HepG2 (cell line): ENCODE data around the gene ZFYVE28. TPM values are rescaled to one million over a fixed set of nuclear protein-coding genes. Genes with fewer than 3 reads are reported as not detected.

ENCODE experiments used
- ATAC-seq: fragments of 200-7000 bp; cut with Tn5 transposase; 3 replicates; pipeline ENCODE4 v1.9.1; 2020; ENCODE audit warnings: mild to moderate bottlenecking, moderate library complexity
- BruUV-seq: library from RNA; stranded (reverse); fragments of 400-500 nt; replicated peaks from 2 replicates; lab custom pipeline; 2021; lab: Mats Ljungman, UMichigan
- CTCF ChIA-PET: fragments of 300-600 bp; formaldehyde crosslinking; extraction: SDS; loops from one replicate; lab custom pipeline; 2021; ENCODE audit warnings: low total read pairs, inconsistent platforms, low intra/inter-chr PET ratio; lab: Yijun Ruan, JAX
- POLR2A ChIA-PET: fragments of 350-600 bp; sonication (Branson Sonifier 250); formaldehyde crosslinking; loops from one replicate; lab custom pipeline; 2020; ENCODE audit warnings: antibody characterized with exemption, inconsistent platforms; lab: Yijun Ruan, JAX
- DNase-seq: peaks from one replicate; pipeline ENCODE4 v3.0.0-alpha.2; 2015; ENCODE audit warnings: low spot score
- FAIRE-seq: peaks from 3 replicates; lab custom pipeline; 2011; peaks lifted over from hg19 to GRCh38; lab: Jason Lieb, UNC
- H2AFZ ChIP-seq: one replicate; pipeline ENCODE4 v1.6.1; 2011; ENCODE audit warnings: low read length, inconsistent platforms
- H3K27ac ChIP-seq: fragments of 300-600 bp; 3 replicates; pipeline ENCODE4 v1.8.0; 2011; ENCODE audit warnings: mixed run types, mild to moderate bottlenecking, mixed read lengths, low read length, inconsistent platforms; ENCODE audit not compliant: insufficient read depth; ENCODE audit errors: extremely low read length
- H3K27me3 ChIP-seq, 2 experiments: fragments of 200-600 bp in 1 of 2; 2 replicates in 1 of 2; 3 replicates in 1 of 2; pipeline versions ENCODE4 v1.6.0 to v1.8.0; 2011; ENCODE audit warnings: low read length in 2 of 2, mild to moderate bottlenecking in 2 of 2, moderate library complexity in 2 of 2, inconsistent platforms in 1 of 2; ENCODE audit not compliant: insufficient read depth in 2 of 2, control insufficient read depth in 1 of 2
- H3K36me3 ChIP-seq, 2 experiments: fragments of 200-600 bp in 1 of 2; replicated peaks in 1 of 2; 2 replicates in 1 of 2; 3 replicates in 1 of 2; pipeline versions ENCODE4 v1.5.1 to v1.8.0; 2011; ENCODE audit warnings: low read length in 2 of 2, inconsistent platforms in 1 of 2; ENCODE audit not compliant: insufficient read depth in 2 of 2, control insufficient read depth in 1 of 2
- H3K4me1 ChIP-seq: 2 replicates; pipeline ENCODE4 v1.5.1; 2012; ENCODE audit warnings: low read length, inconsistent platforms; ENCODE audit not compliant: insufficient read depth
- H3K4me2 ChIP-seq: 2 replicates; pipeline ENCODE4 v1.6.0; 2011; ENCODE audit warnings: low read depth, low read length, inconsistent platforms
- H3K4me3 ChIP-seq, 3 experiments: fragments of 200-600 bp in 1 of 3; sonication (generic), shearing (Covaris generic) in 1 of 3; replicated peaks in 1 of 3; 2 replicates each; pipeline ENCODE4 v1.5.1; 2011 to 2016; ENCODE audit warnings: low read length in 3 of 3, inconsistent platforms in 2 of 3, low read depth in 2 of 3, mild to moderate bottlenecking in 2 of 3, control low read depth in 1 of 3, mixed read lengths in 1 of 3; ENCODE audit not compliant: insufficient read depth in 1 of 3
- H3K79me2 ChIP-seq: one replicate; pipeline ENCODE4 v1.6.1; 2011; ENCODE audit warnings: low read length, inconsistent platforms; ENCODE audit not compliant: insufficient read depth
- H3K9ac ChIP-seq: 2 replicates; pipeline ENCODE4 v1.6.0; 2011; ENCODE audit warnings: mild to moderate bottlenecking, low read depth, low read length, inconsistent platforms; ENCODE audit not compliant: insufficient read depth
- H3K9me3 ChIP-seq: 2 replicates; pipeline ENCODE4 v1.5.1; 2012; ENCODE audit warnings: mild to moderate bottlenecking, low read length
- H4K20me1 ChIP-seq: 2 replicates; pipeline ENCODE4 v1.6.0; 2011; ENCODE audit warnings: inconsistent platforms, mild to moderate bottlenecking, low read length, moderate library complexity; ENCODE audit not compliant: insufficient read depth
- NFKB2 ChIP-seq: sonication (generic); formaldehyde crosslinking; IDR thresholded peaks from 2 replicates; pipeline ENCODE4 v1.4.0; 2020; ENCODE audit warnings: missing genetic modification reagents, borderline replicate concordance
- PLRG1 ChIP-seq: fragments of 450-650 bp; conservative IDR thresholded peaks from 2 replicates; pipeline ENCODE4 v1.6.1; 2016
- SP1 ChIP-seq, 2 experiments: fragments of 450-650 bp in 1 of 2; sonication (generic) in 1 of 2; formaldehyde crosslinking in 1 of 2; IDR thresholded peaks; 2 replicates each; pipeline versions ENCODE4 v1.4.0 to v1.6.1; 2016 to 2020; ENCODE audit warnings: missing genetic modification reagents in 1 of 2
- ZNF850 ChIP-seq: sonication (generic); formaldehyde crosslinking; conservative IDR thresholded peaks from 2 replicates; pipeline ENCODE4 v1.9.0; 2021; ENCODE audit warnings: mild to moderate bottlenecking, missing genetic modification reagents
- WGBS: methylation state at CpG from one replicate; pipeline ENCODE4 v1.1.6; 2017; ENCODE audit warnings: low lambda C conversion rate; 5-methylcytosine and 5-hydroxymethylcytosine counted together
- in situ Hi-C: cut with HindIII; loops from 2 replicates; pipeline ENCODE4 v1.10.0; 2017; ENCODE audit warnings: low pct_unique_long_range_greater_than_20kb; ENCODE audit not compliant: extremely low pct_ligation_motif_present
- intact Hi-C: fragments of 100-400 bp; cut with micrococcal nuclease; formaldehyde crosslinking; loops from one replicate; pipeline ENCODE4 v1.10.0; 2022; ENCODE audit not compliant: unreplicated experiment
- polyA plus RNA-seq, 8 experiments: library from polyadenylated mRNA; depleted of rRNA in 3 of 8; stranded (reverse) in 7 of 8; unstranded in 1 of 8; fragments of >200 nt; fragmentation: Illumina TruSeq in 4 of 8; extraction: Trizol in 4 of 8; gene quantifications; 2 replicates each; pipeline versions ENCODE4 v1.2.1 to v1.2.3, GENCODE V29; 2011 to 2016; ENCODE audit warnings: low read depth in 4 of 8, missing spikeins in 1 of 8, mixed read lengths in 1 of 8; ENCODE audit not compliant: insufficient read depth in 1 of 8
- total RNA-seq, 5 experiments: library from RNA; depleted of rRNA; stranded (reverse); fragments of >200 nt; fragmentation: Illumina TruSeq; extraction: Trizol; gene quantifications; 2 replicates each; pipeline ENCODE4 v1.2.3, GENCODE V29; 2016; ENCODE audit warnings: low read depth in 1 of 5
- TF ChIP-seq, protein P1 (sequence below): sonication (generic); formaldehyde crosslinking; IDR thresholded peaks from 2 replicates; pipeline ENCODE4 v1.5.0; 2020; ENCODE audit warnings: missing genetic modification reagents

The ZFYVE28 gene
- total and polyA plus RNA-seq, 2 of the 13 experiments (the other 11 are each of a cell fraction or from before 2014, with no cell fraction given), result 0.12 to 0.22 TPM

DNA sequence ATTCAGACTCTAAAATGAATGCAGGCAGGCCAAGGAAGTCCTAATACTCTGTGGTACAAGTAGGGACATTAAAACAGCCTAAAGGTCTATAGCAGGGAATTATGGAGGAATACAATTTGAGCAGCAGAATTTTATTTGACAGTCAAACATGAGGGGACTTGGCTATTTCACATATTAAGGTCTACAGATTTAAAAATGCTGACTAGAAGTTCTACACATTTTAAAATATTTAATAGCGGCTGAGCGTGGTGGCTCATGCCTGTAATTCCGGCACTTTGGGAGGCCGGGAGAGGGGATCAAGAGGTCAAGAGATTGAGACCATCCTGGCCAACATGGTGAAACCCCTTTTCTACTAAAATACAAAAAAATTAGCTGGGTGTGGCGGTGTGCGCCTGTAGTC is 187.4 kb downstream of the ZFYVE28 start:
- intact Hi-C loops, result no loop called here
- POLR2A ChIA-PET, result interaction anchor here (0.6 kb wide), 1 partner anchor 79 kb away, joined by 3 read pairs; no protein-coding TSS in a partner anchor
- ATAC-seq, result no peak

DNA sequence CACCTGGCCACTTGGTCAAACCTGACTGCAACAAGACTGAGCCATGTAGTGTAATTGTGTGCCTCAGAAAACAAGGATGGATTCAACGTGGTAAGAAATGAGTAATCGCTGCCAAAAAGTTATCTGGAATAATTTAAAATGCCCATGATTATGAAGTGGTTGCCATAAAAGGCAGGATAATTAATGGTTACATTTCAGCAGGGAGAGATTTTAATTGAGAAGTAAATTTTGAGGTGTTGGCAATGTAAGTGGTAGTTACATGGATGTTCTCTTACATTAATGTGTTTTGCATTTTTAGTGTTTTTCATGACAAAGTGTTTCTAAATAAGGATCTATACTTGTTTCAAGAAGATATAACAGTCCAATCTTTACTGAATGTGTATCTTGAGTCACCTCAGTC is 192.2 kb downstream of the ZFYVE28 start:
- Histone ChIP-seq H3K4me3 (no peak overlapping the region), H2AFZ (no peak overlapping the region), H3K4me1 (peaks cover 6% of the 10 kb centered on the region), H3K4me2 (no peak overlapping the region), H3K27ac (no peak overlapping the region), H3K27me3 (no peaks in the 10 kb centered on the region), H3K79me2 (no peaks in the 10 kb centered on the region), H3K36me3 (no peaks in the 10 kb centered on the region; a peak in 2 of 5 replicates), H4K20me1 (no peaks in the 10 kb centered on the region), H3K9ac (no peak overlapping the region), H3K9me3 (no peaks in the 10 kb centered on the region)
- no peak for TF ChIP-seq PLRG1
- no peak for TF ChIP-seq ZNF850 (CRISPR knock-in tag)
- TF ChIP-seq NFKB2, result no peak
- ATAC-seq, result no peak
- POLR2A ChIA-PET, result no interaction called here
- 98% methylated on average over 2 of the region's 2 CpGs for WGBS
- intact Hi-C loops (no loop called here), in situ Hi-C loops (no loop called here)
- no peak for FAIRE-seq
- CTCF ChIA-PET, result no interaction called here
- BruUV-seq, result no TSS peak
- DNase-seq, result no peak

More for the DNA sequence above, 187.4 kb downstream of the ZFYVE28 start:
- CTCF ChIA-PET, result no interaction called here
- BruUV-seq, result no TSS peak
- Histone ChIP-seq H3K4me2 (no peak overlapping the region), H2AFZ (no peak overlapping the region), H3K9me3 (no peaks in the 10 kb centered on the region), H3K9ac (no peak overlapping the region), H3K27ac (no peak overlapping the region), H3K4me3 (no peak overlapping the region), H3K79me2 (no peaks in the 10 kb centered on the region), H3K4me1 (no peaks in the 10 kb centered on the region), H4K20me1 (no peaks in the 10 kb centered on the region), H3K27me3 (no peaks in the 10 kb centered on the region), H3K36me3 (peaks cover 4 to 11% of the 10 kb centered on the region in 2 experiments; a peak in 4 of 5 replicates)
- WGBS, result 98% methylated on average over 6 of the region's 6 CpGs
- TF ChIP-seq SP1 (IDR thresholded peaks at IDR 0.05) (no peak), SP1 (CRISPR knock-in tag; IDR thresholded peaks at IDR 0.05) (no peak)
- TF ChIP-seq, protein P1, sequence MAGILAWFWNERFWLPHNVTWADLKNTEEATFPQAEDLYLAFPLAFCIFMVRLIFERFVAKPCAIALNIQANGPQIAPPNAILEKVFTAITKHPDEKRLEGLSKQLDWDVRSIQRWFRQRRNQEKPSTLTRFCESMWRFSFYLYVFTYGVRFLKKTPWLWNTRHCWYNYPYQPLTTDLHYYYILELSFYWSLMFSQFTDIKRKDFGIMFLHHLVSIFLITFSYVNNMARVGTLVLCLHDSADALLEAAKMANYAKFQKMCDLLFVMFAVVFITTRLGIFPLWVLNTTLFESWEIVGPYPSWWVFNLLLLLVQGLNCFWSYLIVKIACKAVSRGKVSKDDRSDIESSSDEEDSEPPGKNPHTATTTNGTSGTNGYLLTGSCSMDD (CRISPR knock-in tag), result no peak
- DNase-seq, result no peak
- in situ Hi-C loops, result no loop called here
- FAIRE-seq, result no peak
